Mesothelial cell of epicardium (in vitro differentiated cells): ENCODE results near the gene HNRNPH2. TPM values are rescaled to one million over a fixed set of nuclear protein-coding genes. Genes with fewer than 3 reads are reported as not detected.

ENCODE experiments used
- DNase-seq, 2 experiments: peaks; one replicate each; pipeline ENCODE4 v3.0.0; 2021; ENCODE audit warnings: low spot score in 2 of 2; ENCODE audit not compliant: unreplicated experiment in 2 of 2
- H3K27ac Mint-ChIP-seq: 2 replicates; pipeline ENCODE4 v1.8.0; 2021; ENCODE audit warnings: mixed read lengths
- H3K27me3 Mint-ChIP-seq: 2 replicates; pipeline ENCODE4 v1.8.0; 2021; ENCODE audit warnings: low read depth, mixed read lengths
- H3K36me3 Mint-ChIP-seq: 2 replicates; pipeline ENCODE4 v1.8.0; 2021; ENCODE audit warnings: mixed read lengths
- H3K4me1 Mint-ChIP-seq: 2 replicates; pipeline ENCODE4 v1.8.0; 2021; ENCODE audit warnings: mixed read lengths
- H3K4me3 Mint-ChIP-seq: 2 replicates; pipeline ENCODE4 v1.8.0; 2021; ENCODE audit warnings: mild to moderate bottlenecking, moderate library complexity, mixed read lengths
- H3K9me3 Mint-ChIP-seq: 2 replicates; pipeline ENCODE4 v1.8.0; 2021; ENCODE audit warnings: mixed read lengths
- CTCF ChIP-seq: fragments of 200-600 bp; sonication (generic); IDR thresholded peaks from one replicate; pipeline ENCODE4 v1.5.0; 2021; ENCODE audit warnings: antibody characterized with exemption; ENCODE audit not compliant: unreplicated experiment
- total RNA-seq: library from RNA; stranded (reverse); gene quantifications from 3 replicates; pipeline ENCODE4 v1.2.1, GENCODE V29; 2021

Gene HNRNPH2, protein sequence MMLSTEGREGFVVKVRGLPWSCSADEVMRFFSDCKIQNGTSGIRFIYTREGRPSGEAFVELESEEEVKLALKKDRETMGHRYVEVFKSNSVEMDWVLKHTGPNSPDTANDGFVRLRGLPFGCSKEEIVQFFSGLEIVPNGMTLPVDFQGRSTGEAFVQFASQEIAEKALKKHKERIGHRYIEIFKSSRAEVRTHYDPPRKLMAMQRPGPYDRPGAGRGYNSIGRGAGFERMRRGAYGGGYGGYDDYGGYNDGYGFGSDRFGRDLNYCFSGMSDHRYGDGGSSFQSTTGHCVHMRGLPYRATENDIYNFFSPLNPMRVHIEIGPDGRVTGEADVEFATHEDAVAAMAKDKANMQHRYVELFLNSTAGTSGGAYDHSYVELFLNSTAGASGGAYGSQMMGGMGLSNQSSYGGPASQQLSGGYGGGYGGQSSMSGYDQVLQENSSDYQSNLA
- total RNA-seq = 60.8 to 63.0 TPM (median 61.6 TPM) in 3 replicates

GRCh38 chrX:101407748-101408531, at the start of gene HNRNPH2, which contains the start of gene GLA:
Gene HNRNPH2 (plus strand): TSS chrX:101408222. CDS start chrX:101411989, 3,767 bp downstream.
Gene GLA (minus strand): TSS chrX:101407925. CDS start chrX:101407903, 22 bp downstream.
- peaks cover 30% of the 10 kb centered on the region for H3K9me3 Mint-ChIP-seq
- H3K27ac Mint-ChIP-seq = peak within 1 kb of the TSS; percentile 98
- no peak for TF ChIP-seq CTCF

GRCh38 chrX:101359966-101360365, 48.1 kb upstream of the HNRNPH2 start:
- Mint-ChIP-seq H3K4me3 (no peak overlapping the region), H3K27ac (no peak overlapping the region)
- no peak for TF ChIP-seq CTCF

More at GRCh38 chrX:101407748-101408531, at the start of gene HNRNPH2, which contains the start of gene GLA:
- Mint-ChIP-seq H3K36me3 (peaks cover 13% of the 10 kb centered on the region), H3K27me3 (no peaks in the 10 kb centered on the region), H3K4me1 (peaks cover 22% of the 10 kb centered on the region), H3K4me3 (peak within 1 kb of the TSS; percentile 84)
- peak; percentile 63 to 83 for DNase-seq

DNA sequence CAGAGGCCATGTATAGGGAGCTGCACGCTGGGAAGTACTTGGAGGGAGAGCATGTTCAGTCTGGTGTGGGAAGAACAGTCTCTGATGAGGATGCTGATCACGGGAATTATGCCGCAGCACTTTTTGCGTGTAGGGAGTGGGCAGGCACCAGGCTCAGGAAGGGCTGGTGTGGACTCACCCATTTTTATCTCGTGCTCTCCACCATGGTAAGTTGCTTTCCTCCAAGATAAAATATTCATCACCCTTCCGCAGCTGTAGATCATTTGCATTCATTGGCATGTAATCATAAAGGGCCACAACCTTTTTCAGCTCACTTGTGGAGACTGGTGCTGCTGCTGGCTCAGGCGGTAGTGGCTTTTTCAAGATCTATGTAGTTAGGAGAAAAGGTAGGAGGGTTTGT, 47.6 kb upstream of the HNRNPH2 start:
- no peak overlapping the region for H3K4me3 Mint-ChIP-seq
- peaks cover 16% of the 10 kb centered on the region for H3K9me3 Mint-ChIP-seq
- no peak for TF ChIP-seq CTCF
- H3K27ac Mint-ChIP-seq = no peak overlapping the region
- DNase-seq = no peak
- H3K27me3 Mint-ChIP-seq = no peaks in the 10 kb centered on the region
- no peaks in the 10 kb centered on the region for H3K36me3 Mint-ChIP-seq
- no peaks in the 10 kb centered on the region for H3K4me1 Mint-ChIP-seq

More at GRCh38 chrX:101359966-101360365, 48.1 kb upstream of the HNRNPH2 start:
- DNase-seq = no peak
- Mint-ChIP-seq H3K4me1 (no peaks in the 10 kb centered on the region), H3K27me3 (no peaks in the 10 kb centered on the region), H3K9me3 (peaks cover 19% of the 10 kb centered on the region), H3K36me3 (no peaks in the 10 kb centered on the region)

DNA sequence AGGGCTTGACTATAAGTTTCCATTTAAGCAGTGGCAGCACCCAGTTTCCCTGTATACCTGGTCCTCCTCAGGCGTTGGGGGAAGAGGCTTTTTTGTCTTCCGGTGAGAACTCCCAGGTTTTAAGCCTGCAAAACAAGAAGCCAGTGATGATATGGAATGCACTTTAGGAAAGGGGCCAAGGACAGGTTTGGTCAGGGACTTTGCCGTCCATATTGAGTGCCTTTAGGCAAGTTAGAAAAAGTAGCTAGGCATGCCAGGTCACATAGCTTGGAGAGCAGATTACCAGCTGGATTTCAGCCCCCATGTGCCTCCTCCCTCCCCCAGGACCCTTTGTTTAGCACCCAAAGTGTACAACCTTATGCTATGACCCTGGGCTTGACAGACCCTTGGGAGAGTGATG, 45.9 kb upstream of the HNRNPH2 start:
- Mint-ChIP-seq H3K27me3 (no peaks in the 10 kb centered on the region), H3K36me3 (no peaks in the 10 kb centered on the region), H3K4me1 (no peaks in the 10 kb centered on the region), H3K27ac (no peak overlapping the region), H3K9me3 (peaks cover 5% of the 10 kb centered on the region), H3K4me3 (no peak overlapping the region)
- no peak for DNase-seq
- no peak for TF ChIP-seq CTCF

- H3K36me3 Mint-ChIP-seq = no peaks in the 10 kb centered on the region
- H3K4me1 Mint-ChIP-seq = no peaks in the 10 kb centered on the region
- peaks cover 4% of the 10 kb centered on the region for H3K9me3 Mint-ChIP-seq
- no peak for TF ChIP-seq CTCF
- no peaks in the 10 kb centered on the region for H3K27me3 Mint-ChIP-seq
- no peak overlapping the region for H3K4me3 Mint-ChIP-seq
- DNase-seq = no peak
- H3K27ac Mint-ChIP-seq = no peak overlapping the region
Observed at GRCh38 chrX:101362757-101363156, 45.3 kb upstream of the HNRNPH2 start.
